ELR (cell line): ENCODE results near the gene RAB37.
A peak's percentile ranks its signal among the peaks of the same experiment; 100 is the strongest.

Experiments used
- DNase-seq: peaks from one replicate; pipeline ENCODE4 v3.0.0-alpha.2; 2015; ENCODE audit warnings: low read depth

The RAB37 gene

DNA sequence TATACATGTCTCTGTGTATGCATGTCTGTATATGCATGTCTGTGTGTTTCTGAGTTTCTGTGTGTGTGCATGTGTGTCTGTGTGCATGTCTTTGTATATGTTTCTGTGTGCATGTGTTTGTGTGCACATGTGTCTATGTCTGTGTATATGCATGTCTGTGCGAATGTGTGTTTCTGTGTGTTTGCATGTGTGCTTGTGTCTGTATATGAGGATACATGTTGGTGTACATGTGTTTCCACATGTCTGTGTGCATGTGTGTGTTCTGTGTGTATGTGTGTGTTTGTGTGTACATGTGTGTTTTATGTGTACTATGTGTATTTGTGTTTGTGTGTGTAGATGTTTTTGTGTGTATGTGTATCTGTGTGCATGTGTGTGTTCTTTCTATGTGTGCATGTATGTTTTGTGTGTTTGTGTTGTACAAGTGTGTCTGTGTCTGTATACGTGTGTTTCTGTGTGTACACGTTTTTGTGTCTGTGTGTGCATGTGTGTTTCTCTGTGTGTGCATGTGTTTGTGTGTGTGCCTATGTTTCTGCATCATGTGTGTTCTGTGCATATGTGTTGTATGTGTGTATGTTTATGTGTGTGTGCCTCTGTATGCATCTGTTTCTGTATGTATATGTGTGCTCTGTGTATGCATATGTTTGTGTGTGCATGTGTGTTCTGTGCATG lies 8.9 kb upstream of the RAB37 start:
- DNase-seq, result no peak

DNA sequence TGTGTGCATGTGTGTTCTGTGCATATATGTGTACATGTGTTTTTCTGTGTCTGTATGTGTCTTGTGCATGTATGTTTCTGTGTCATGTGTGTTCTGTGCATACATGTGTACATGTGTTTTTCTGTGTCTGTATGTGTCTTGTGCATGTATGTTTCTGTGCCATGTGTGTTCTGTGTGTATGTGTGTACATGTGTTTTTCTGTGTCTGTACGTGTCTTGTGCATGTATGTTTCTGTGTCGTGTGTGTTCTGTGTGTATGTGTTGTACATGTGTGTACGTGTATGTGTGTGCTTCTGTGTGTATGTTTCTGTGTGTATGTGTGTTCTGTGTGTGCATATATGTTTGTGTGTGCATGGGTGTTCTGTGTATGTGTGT lies 8.4 kb upstream of the RAB37 start:
- DNase-seq, result no peak

DNA sequence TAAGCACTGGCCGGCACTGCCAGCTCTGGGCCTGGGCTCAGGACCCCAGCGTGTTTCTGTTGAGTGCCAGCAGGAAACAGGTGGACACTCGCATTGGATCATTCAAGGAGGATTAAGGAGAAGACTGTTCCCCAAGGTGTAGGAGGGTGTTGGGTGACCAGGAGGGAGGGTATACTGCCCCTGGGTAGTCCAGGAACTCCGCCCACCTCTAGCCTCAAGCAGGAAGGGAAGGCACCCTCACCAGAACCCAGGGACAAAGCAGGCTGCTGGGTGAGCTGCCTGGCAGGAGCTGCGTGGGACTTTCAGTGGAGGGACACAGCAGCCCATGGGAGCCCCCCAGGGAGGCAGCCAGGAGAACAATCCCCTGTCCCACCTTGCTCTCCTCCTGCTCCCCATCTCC lies 7.7 kb upstream of the RAB37 start:
- no peak for DNase-seq

DNA sequence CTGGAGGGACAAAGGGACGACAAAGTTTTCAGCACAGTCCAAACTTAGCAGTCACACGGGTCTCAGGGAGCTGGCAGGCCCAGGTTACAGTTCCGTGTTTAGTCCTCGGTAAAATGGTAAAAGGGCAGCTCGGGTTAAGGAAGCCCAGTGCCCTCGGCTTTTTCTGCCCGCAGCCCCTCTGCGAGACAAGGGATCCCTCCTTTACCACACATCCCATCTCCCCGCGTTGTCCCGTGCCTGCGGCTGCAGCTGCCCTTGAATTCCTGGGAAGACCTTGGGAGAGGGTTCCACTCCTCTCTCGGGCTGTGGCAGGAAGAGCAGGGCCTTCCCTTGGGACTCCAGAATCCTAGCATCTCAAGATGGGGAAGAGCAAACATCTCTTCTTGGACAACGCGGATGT lies 7.2 kb upstream of the RAB37 start:
- DNase-seq, result no peak

DNA sequence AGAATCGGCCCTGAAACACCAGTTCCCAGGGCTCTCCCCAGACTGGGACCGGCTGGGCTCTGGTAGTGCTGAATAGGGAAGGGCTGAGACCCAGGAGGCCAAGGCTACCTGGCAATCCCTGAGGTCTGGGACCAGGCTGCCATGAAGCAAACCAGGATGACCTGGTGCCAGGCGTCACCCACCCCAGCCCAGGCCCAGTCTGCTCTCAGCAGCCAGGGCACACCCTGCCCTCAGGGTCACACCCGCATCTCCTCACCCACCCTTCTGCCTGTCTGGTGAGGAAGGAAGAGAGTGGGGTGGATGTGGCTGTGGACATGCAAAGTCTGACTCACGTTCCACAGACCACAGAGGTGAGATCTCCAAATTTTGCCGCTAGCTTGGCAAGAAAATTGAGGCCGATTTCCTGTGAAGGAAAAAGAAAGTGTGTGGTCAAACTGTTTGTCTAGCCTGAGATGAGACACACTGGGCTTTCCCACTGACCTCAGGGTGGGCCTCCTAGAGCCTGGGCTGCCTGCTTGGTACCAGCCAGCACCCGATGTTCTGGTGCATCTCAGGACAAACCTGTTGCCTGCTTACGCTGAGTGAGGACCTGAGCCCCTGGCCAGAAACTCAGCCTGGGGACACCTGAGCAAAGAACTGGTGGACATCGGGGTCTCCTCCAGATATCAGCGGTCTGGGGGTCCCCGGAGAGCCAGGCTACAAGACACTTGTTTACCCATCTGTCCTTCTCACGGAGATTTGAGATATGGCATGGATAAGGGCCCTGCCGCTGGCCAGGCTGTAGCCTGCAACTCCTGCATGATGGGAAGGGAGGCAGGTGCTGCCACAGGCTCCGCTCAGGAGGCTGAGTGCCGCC lies 6.3 kb upstream of the RAB37 start:
- no peak for DNase-seq

DNA sequence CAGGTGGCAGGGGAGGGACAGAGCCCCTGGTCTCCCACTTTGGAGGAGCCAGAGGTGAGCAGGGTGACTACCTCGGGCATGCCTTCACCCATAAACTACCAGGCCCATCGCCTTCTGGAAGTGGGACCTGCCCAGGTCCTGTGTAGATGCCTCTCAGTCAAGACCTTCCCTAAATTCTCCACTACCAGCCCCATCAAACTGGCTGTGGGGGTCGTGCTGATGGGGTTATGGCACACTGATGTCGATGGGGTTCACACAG lies 5.8 kb upstream of the RAB37 start:
- no peak for DNase-seq

DNA sequence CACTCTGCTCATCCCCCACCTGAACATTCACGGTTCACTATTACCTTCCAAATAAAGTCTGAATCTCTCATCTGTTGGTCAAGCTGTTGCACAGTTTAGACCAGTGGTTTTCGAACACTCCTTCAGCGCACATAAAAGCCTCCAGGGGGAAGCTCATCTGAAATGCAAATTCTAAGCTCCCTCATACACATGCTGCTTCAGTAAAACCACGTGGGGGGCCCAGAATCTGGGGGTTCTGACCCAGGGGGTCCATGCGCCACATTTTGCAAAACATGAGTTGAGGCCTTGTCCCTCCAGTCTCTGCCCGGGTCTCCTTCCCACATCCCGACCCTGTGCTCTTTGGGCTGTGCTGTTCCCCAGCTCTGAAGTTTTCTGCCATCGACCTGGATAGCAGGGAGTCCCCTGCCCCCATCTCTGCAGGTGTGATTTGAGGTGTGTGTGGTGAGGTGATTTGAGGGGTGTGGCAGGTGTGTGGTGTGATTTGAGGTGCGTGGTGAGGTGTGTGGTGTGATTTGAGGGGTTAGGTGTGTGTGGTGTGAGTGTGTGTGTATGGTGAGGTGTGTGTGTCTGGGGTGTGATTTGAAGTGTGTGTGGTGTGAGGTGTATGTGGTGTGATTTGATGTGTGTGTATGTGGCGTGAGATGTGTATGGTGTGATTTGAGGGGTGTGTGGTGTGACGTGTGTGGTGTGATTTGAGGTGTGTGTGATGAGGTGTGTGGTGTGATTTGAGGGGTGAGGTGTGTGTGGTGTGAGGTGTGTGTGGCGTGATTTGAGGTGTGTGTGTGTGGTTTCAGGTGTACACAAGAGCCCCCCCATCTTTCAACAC lies 4.8 kb upstream of the RAB37 start:
- no peak for DNase-seq

DNA sequence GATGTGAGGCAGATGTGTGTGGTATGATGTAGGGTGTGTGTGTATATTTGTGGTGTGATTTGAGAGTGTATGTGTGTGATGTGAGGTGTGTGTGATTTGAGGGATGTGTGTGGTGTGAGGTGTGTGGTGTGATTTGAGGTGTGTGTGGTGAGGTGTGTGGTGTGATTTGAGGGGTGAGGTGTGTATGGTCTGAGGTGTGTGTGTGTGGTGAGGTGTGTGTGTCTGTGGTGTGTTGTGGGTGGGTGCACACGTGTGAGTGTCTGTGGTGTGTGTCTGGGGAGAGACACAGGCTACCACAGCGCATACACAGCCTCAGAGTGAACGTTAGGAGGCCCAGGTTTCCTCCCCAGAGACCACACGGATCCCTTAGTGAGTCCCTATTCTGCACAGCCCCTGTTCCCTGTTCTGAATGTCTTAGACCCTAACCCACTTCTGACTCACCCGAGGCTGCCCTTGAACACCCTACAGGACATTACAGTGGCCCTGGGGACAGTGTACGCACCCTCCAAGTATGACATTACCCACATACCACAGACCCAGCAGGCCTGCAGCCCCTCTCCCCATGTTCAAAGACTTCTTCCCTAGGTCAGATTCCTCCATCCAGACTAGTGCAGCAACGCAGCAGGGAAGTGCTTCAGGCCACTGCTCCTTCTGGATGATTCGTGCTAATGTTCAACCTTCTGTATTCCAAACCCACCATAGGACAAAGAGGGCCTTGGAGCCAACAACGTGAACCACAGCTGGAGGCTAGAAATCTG lies 3.5 kb upstream of the RAB37 start:
- DNase-seq, result no peak

DNA sequence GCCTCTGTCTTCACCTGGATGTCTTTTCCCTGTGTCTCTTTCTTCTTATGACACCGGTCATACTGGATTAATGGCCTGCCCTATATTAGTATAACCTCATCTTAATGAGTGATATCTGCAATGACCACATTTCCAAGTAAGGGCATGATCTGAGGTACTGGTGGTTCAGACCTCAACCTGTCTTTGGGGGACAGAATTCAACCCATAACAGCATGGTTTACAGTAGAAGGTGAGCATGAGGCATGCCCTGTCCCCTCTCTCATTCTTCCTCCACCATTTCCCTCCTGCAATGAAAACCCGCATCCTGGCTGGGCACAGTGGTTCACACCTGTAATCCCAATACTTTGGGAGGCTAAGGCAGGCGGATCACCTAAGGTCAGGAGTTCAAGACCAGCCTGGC lies 2.8 kb upstream of the RAB37 start:
- no peak for DNase-seq

DNA sequence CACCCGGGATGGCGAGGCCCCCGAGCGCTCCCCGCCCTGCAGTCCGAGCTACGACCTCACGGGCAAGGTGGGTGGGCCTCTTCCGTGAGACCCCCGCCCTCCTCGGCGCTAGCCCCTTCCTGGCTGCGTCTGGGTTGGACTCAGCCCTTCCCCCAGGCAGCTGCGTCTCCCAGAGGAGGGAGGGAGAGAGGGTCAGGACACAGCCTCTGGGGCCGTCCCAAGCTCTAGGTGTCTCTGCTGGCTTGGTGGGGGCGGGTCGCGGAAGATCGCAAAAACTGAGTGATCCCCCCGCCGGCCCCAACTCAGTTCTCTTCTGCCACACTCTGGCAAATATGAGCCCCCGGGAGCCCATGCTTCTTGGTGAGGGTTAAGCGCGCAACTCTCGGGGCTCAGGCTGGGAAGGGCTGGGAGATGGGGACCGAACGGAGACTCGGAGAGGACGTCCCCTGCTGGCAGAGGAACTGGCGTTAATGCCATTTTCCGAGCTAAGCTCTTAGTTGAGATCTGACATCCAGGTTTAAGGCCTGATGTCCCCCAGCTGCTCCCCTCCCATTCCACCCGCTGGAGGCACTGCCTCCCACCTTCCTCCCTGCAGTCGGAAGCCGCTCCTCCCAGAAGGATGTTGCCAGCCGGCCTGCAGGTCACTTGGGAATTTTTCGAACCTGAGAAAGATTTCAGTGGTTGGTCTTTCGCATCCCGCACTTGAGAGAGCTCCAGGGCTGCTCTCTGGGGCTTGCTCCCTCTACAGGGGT lies 419 bp downstream of the RAB37 start:
- DNase-seq, result peak; percentile 50

DNA sequence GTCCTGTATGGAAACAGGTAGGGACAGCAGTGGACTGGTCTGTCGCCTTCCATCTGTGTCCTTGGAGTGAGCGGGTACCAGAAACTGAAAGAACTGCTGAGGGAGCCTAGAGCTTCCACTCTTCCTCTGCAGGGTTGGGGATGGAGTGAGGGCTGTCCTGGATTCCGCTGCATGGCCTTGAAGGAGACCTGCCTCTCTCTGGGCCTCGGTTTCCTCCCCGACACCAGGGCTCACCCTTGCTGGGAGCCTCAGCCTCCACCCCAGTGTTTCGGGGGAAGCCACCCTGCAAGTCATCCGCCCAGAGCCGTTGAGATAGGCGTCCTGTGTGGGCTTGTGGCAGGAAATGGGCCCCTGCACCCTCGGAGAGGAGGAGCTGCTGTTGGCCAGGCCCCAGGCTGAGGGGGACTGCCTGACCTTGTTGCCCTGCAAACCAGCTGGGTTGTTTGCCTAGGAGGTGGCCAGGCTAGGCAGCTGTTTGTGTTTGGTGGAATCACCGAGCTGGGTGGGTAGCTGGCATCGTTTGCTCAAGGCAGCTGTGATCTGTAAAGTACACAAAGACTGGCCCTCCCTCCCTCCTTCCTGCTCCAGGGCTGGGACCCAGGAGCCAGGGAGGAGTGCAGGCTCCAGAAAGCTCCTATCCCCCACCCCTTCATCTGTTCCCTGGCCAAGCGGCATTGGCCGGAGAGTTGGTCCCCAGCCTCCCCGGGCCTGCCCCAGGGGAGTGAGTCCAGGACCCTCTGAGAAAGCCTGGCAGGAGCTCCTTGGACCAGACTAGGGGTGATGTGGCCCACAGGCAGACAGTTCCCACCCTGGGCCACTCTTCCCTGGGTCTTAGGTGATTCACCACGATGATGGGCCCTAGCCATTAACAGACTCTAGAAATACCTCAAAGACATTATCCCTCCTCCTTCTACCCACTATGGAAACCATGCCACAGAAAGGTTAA lies 1.3 kb downstream of the RAB37 start:
- no peak for DNase-seq

DNA sequence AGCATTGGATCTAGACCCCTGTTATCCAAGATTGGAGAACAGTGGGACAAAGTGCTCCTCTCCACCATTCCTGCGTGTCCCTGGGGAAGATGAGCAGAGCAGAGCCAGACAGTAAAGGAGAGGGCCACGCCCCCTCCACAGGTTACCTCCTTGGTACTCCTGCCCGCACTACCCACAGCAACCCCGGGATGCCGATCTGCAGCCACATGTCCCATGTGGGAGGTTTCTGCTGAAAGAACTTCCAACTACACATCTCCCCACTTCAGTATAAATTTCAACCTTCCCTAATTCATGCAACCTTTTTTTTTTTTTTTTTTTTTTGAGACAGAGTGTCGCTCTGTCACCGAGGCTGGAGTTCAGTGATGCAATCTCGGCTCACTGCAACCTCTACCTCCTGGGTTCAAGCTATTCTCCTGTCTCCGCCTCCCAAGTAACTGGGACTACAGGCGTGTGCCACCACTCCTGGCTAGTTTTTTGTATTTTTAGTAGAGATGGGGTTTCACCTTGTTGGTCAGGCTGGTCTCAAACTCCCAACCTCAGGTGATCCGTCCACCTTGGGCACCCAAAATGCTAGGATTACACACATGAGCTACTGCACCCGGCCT lies 2.3 kb downstream of the RAB37 start:
- no peak for DNase-seq

DNA sequence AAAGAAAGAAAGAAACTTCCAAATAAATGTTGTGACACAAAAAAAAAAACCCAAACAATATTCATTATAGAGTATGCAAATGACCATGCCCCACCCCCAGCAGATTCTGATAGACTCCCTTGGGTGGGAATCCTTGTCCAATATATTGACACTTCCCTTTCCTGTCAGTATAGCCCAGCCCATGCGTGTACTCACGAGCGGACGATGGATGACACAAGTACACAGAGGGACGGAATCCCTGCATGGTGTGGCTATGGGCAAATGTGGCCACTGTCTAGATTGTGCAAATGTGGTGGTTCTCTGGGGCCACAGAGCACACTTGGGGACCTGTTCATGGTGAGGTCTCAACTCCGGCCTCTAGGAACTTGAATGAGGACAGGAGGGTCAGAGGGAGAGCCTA lies 3.1 kb downstream of the RAB37 start:
- no peak for DNase-seq

DNA sequence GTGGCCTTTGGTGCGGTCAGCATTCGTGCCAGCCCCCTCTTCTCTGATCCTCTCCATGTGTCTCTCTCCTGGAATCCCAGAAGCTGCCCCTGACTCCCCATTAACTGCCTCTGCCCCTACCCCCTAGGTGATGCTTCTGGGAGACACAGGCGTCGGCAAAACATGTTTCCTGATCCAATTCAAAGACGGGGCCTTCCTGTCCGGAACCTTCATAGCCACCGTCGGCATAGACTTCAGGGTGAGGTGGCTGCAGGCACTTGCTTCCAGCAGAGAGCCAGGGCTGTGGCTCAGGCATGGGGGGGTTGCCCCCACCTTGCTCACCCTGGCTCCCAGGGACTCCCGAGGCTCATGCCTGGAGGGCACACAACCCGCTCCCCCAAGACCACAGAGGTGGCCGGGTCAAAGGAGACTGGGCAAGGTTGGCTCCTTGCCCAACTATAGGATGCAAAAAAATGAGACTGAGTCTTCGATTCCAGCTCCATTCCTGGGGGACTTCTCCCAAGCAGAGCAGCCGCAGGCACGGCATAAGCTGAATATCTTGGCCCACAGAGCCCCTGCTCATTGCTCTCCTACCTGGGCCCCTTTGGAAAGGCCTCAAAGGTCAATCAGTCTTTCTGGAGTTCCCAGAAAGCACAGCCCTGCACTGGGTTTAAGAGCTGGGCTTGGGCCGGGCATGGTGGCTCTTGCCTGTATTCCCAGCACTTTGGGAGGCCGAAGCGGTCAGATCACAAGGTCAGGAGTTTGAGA lies 3.8 kb downstream of the RAB37 start:
- DNase-seq, result no peak

DNA sequence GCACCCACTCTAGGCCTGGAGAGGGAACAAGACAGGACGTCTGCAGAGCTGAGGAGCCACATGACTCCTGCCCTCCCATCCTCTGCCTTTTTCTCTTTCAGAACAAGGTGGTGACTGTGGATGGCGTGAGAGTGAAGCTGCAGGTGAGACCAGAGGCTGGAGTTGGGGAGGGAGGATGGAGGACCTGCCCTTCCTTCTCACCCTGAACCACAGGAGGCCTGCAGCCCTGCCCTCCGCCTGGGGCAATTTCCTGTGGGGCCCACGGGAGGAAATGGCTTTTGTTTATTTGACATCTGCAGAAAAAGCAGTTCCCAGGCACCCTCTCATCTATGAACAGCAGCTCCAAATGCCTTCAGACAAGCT lies 5.1 kb downstream of the RAB37 start:
- peak; percentile 62 for DNase-seq

DNA sequence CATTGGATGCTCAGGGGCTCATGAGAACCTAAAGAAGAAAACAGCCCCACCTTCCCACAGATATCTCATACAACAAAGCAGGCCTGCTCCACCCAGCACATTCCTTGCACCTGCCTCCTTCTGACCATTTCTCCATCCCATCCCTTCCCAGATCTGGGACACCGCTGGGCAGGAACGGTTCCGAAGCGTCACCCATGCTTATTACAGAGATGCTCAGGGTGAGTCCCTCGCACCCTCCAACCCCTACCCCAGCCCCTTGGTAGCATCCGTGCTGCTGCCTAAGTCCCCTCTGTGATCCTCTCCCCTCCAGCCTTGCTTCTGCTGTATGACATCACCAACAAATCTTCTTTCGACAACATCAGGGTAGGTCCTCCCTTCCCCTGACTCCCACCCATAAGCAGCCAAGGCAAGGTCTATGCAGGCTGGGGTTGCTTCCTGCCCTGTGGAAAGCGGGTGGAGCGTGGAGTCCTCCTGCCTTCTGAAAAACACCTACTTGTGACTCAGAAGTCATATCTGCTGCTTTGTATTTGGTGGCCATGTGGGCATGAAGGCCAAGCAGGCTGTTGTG lies 6.0 kb downstream of the RAB37 start:
- DNase-seq, result no peak

DNA sequence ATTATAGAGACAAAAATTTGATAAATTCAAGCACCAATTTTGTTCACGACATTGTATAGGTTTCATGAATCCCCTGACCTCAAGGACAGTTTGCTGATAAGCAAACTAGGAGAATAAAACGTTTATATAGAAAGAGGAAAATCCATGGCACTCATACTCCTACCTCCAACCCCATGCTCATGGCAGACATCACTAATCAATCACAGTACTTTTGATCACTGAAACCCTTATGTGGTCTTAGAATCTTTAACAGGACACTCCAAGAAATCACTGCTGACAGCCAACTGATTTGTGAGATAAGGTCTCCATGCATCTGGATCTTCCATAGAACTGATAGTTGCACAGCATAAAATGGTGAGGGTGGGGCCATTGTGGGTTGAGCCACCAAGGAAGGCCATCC lies 6.7 kb downstream of the RAB37 start:
- DNase-seq, result no peak

DNA sequence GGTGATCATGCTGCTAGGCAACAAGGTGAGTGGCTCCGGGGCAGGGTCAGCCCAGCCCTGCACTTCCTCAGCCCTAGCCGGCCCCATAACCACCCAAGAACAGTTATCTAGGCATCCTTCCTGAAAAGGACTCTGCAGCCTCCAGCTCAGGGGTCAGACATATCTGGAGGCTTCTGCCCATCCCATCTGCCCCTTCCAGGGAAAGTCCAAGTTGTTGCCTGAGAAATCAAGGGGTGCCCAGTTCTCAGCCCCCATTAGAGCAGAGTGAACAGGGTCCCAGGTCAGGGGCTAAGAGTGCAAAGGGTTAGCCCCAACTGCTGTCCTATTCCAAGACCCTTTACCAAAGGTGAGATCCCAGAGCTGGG lies 7.3 kb downstream of the RAB37 start:
- DNase-seq, result no peak
